Stomach (tissue), 9 donors: ENCODE data around the gene SOX12. TPM values are rescaled to one million over a fixed set of nuclear protein-coding genes. Genes with fewer than 3 reads are reported as not detected.

Experiments used
- DNase-seq, 2 donors: peaks; one replicate each; pipeline versions ENCODE4 v3.0.0 to v3.0.0-alpha.2; 2013 to 2019
- H3K27ac ChIP-seq, 5 donors: fragments of 200-600 bp in 4 of 5; sonication (generic) in 4 of 5; one replicate each; pipeline ENCODE4 v1.5.1; 2013 to 2019; ENCODE audit warnings: mild to moderate bottlenecking in 1 of 5, moderate library complexity in 1 of 5
- H3K27me3 ChIP-seq, 3 donors: fragments of 200-600 bp; sonication (generic); one replicate each; pipeline ENCODE4 v1.5.1; 2017 to 2019; ENCODE audit warnings: mixed run types in 1 of 3
- H3K36me3 ChIP-seq, 4 donors: fragments of 200-600 bp; sonication (generic); 1 replicate in 3 of 4; 2 replicates in 1 of 4; pipeline ENCODE4 v1.5.1; 2016 to 2019
- H3K4me1 ChIP-seq, 4 donors: fragments of 200-600 bp; sonication (generic); one replicate each; pipeline ENCODE4 v1.5.1; 2016 to 2019
- H3K4me3 ChIP-seq, 4 donors: fragments of 200-600 bp; sonication (generic) in 3 of 4; one replicate each; pipeline ENCODE4 v1.5.1; 2016 to 2019; ENCODE audit warnings: mild to moderate bottlenecking in 1 of 4
- H3K9me3 ChIP-seq, 4 donors: fragments of 200-600 bp; sonication (generic); one replicate each; pipeline ENCODE4 v1.5.1; 2016 to 2019
- CTCF ChIP-seq, 7 experiments: fragments of 450-650 bp in 4 of 7; fragments of 200-600 bp in 3 of 7; sonication (generic) in 3 of 7; IDR thresholded peaks; one replicate each; pipeline ENCODE4 v1.5.1; 2016 to 2019; ENCODE audit warnings: antibody characterized with exemption in 7 of 7, control low read depth in 2 of 7, mild to moderate bottlenecking in 1 of 7
- EP300 ChIP-seq: sonication (generic); formaldehyde crosslinking; IDR thresholded peaks from one replicate; pipeline ENCODE4 v1.6.1; 2017; ENCODE audit warnings: antibody characterized with exemption
- POLR2A ChIP-seq, 4 donors: fragments of 450-650 bp; IDR thresholded peaks; one replicate each; pipeline ENCODE4 v1.6.1; 2016; ENCODE audit warnings: antibody characterized with exemption in 4 of 4, control low read depth in 2 of 4, mild to moderate bottlenecking in 1 of 4, moderate library complexity in 1 of 4
- POLR2AphosphoS5 ChIP-seq, 3 donors: sonication (generic); formaldehyde crosslinking; IDR thresholded peaks; one replicate each; pipeline ENCODE4 v1.6.1; 2016; ENCODE audit warnings: antibody characterized with exemption in 3 of 3
- WGBS, 5 donors: extraction: QIAGEN DNeasy Blood & Tissue Kit in 3 of 5; methylation state at CpG; one replicate each; pipeline versions ENCODE4 v1.1.5 to v1.1.7; 2013 to 2018; 5-methylcytosine and 5-hydroxymethylcytosine counted together
- intact Hi-C: fragments of 100-400 bp; cut with DNase I; formaldehyde crosslinking; loops from one replicate; pipeline ENCODE4 v1.15.1; 2023; ENCODE audit warnings: low total_unique reads
- polyA plus RNA-seq, 3 donors: library from polyadenylated mRNA; stranded (reverse); fragments of 200-250 nt; gene quantifications; one replicate each; pipeline ENCODE4 v1.2.3, GENCODE V29; 2013
- total RNA-seq, 5 donors: library from RNA; depleted of rRNA; stranded (reverse); fragments of >200 nt; gene quantifications; one replicate each; pipeline versions ENCODE4 v1.1.0 to v1.2.3, GENCODE V29; 2014 to 2016
- donor health status: healthy with polysubstance abuse.
- donor health status: Bipolar disorder and iron deficiency.
- donor health status: healthy.

SOX12 gene
- total and polyA plus RNA-seq, 8 donors: 1.5 to 20.3 (median 3.4) TPM

DNA sequence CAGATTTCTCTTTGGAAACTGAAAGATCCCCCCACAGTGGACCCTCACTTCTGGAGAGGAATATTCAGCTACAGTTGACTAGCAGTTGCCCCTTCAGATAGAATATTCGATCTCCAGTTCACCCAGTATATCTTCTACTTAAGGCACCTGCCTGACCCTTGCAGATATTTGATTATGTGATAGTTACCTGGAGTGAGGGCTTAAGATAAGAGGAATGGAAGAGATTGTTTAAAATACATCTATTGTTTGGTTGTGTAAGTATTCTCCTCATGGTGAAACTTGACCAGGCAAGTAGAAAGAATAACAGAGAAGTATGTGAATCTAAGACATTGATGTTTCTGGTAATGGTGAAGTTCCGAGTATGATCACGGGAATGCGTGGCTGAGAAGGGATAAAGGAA lies 29.5 kb upstream of the SOX12 start:
- no peak overlapping the region for H3K4me3 ChIP-seq
- no peak overlapping the region for H3K27ac ChIP-seq
- peaks cover 28 to 46% (median 42%) of the 10 kb centered on the region in 4 donors for H3K4me1 ChIP-seq
- DNase-seq: no peak
- no peaks in the 10 kb centered on the region for H3K27me3 ChIP-seq
- intact Hi-C loops: no loop called here
- no peaks in the 10 kb centered on the region for H3K36me3 ChIP-seq
- no peak for TF ChIP-seq POLR2AphosphoS5 (IDR thresholded peaks at IDR 0.05)
- no peak for TF ChIP-seq POLR2A (IDR thresholded peaks at IDR 0.05)
- TF ChIP-seq CTCF (IDR thresholded peaks at IDR 0.05): no peak
- TF ChIP-seq EP300: no peak
- 71 to 79% (median 74%) methylated on average over 4 of the region's 4 CpGs for WGBS, 5 donors
- H3K9me3 ChIP-seq: no peaks in the 10 kb centered on the region

- Histone ChIP-seq H3K4me3 (peak within 1 kb of the TSS; percentile 76 to 97 (median 86)), H3K4me1 (peaks cover 29 to 46% (median 44%) of the 10 kb centered on the region in 4 donors), H3K9me3 (no peaks in the 10 kb centered on the region), H3K27me3 (no peaks in the 10 kb centered on the region), H3K36me3 (no peaks in the 10 kb centered on the region), H3K27ac (peak within 1 kb of the TSS; percentile 95 to 99 (median 95))
- peak; percentile 83 to 97 for DNase-seq
- TF ChIP-seq EP300 (no peak), POLR2AphosphoS5 (IDR thresholded peaks at IDR 0.05) (peak; percentile 57 to 78 (median 72)), POLR2A (IDR thresholded peaks at IDR 0.05) (peak in 1 of 4 donors; percentile 60), CTCF (IDR thresholded peaks at IDR 0.05) (peak in 1 of 7 experiments; percentile 40)
- WGBS, 5 donors: 0% methylated on average over 56 to 99 of the region's 99 CpGs
- intact Hi-C loops: no loop called here
Measured at GRCh38 chr20:297098-297924, 28.0 kb upstream of the SOX12 start, which contains the start of gene ZCCHC3. Gene ZCCHC3 (plus strand): TSS chr20:297570. CDS start chr20:297587, 17 bp downstream.

GRCh38 chr20:297925-298775 lies 27.2 kb upstream of the SOX12 start:
- peak; percentile 66 to 84 for DNase-seq
- peaks cover 29 to 46% (median 44%) of the 10 kb centered on the region in 4 donors for H3K4me1 ChIP-seq
- WGBS, 5 donors: 0 to 1% (median 1%) methylated on average over 50 to 75 of the region's 75 CpGs

More at GRCh38 chr20:297925-298775, 27.2 kb upstream of the SOX12 start:
- Histone ChIP-seq H3K27ac (peak overlapping the region; percentile 95 to 99 (median 95)), H3K9me3 (no peaks in the 10 kb centered on the region), H3K4me3 (peak overlapping the region; percentile 76 to 97 (median 86)), H3K27me3 (no peaks in the 10 kb centered on the region), H3K36me3 (no peaks in the 10 kb centered on the region)
- intact Hi-C loops: no loop called here
- TF ChIP-seq POLR2AphosphoS5 (IDR thresholded peaks at IDR 0.05) (peak in 2 of 3 donors; percentile 61 to 68), CTCF (IDR thresholded peaks at IDR 0.05) (no peak), EP300 (no peak), POLR2A (IDR thresholded peaks at IDR 0.05) (peak in 1 of 4 donors; percentile 41)
